ENCODE results near the gene ACAN. TPM values are rescaled to one million over a fixed set of nuclear protein-coding genes. Genes with fewer than 3 reads are reported as not detected.

Gene ACAN
- total RNA-seq, 1 experiment from 2014 or later = not detected

- Histone ChIP-seq H3K4me3 (ENCODE audit: low read depth, low read length, poor library complexity, severe bottlenecking) (peak overlapping the region; percentile 4), H3K4me1 (ENCODE audit: insufficient read depth, low read length, poor library complexity, severe bottlenecking) (no peaks in the 10 kb centered on the region), H3K36me3 (ENCODE audit: insufficient read depth, low read length, poor library complexity, severe bottlenecking) (no peaks in the 10 kb centered on the region), H3K9me3 (ENCODE audit: low read depth, low read length, poor library complexity, severe bottlenecking) (no peaks in the 10 kb centered on the region), H3K27me3 (replicated peaks; ENCODE audit: insufficient read depth, low read depth, low read length, poor library complexity) (peaks cover 32% of the 10 kb centered on the region), H3K27ac (ENCODE audit: low read depth, low read length, poor library complexity, severe bottlenecking) (no peak overlapping the region)
- DNase-seq (ENCODE audit: low spot score) = no peak
- intact Hi-C loops (cut with micrococcal nuclease; ENCODE audit: unreplicated experiment) = no loop called here
- CTCF ChIA-PET = interaction anchor here (1.0 kb wide), 1 partner anchor 9 kb away, joined by 3 read pairs; no protein-coding TSS in a partner anchor
- BruUV-seq (replicated peaks) = no TSS peak
- POLR2A ChIA-PET (ENCODE audit: low non-redundant PET) = no interaction called here
- TF ChIP-seq CTCF (conservative IDR thresholded peaks at IDR 0.05; ENCODE audit: low read depth, low read length) (no peak), EZH2 (IDR thresholded peaks at IDR 0.05; ENCODE audit: borderline replicate concordance, low read depth, low read length, poor library complexity, severe bottlenecking) (no peak)
Measured at GRCh38 chr15:88874275-88874674, 71.0 kb downstream of the ACAN start.

- Histone ChIP-seq H3K4me3 (ENCODE audit: low read depth, low read length, poor library complexity, severe bottlenecking) (peak overlapping the region; percentile 4), H3K9me3 (ENCODE audit: low read depth, low read length, poor library complexity, severe bottlenecking) (no peaks in the 10 kb centered on the region), H3K27ac (ENCODE audit: low read depth, low read length, poor library complexity, severe bottlenecking) (no peak overlapping the region), H3K36me3 (ENCODE audit: insufficient read depth, low read length, poor library complexity, severe bottlenecking) (no peaks in the 10 kb centered on the region), H3K4me1 (ENCODE audit: insufficient read depth, low read length, poor library complexity, severe bottlenecking) (no peaks in the 10 kb centered on the region), H3K27me3 (replicated peaks; ENCODE audit: insufficient read depth, low read depth, low read length, poor library complexity) (peaks cover 32% of the 10 kb centered on the region)
- TF ChIP-seq EZH2 (IDR thresholded peaks at IDR 0.05; ENCODE audit: borderline replicate concordance, low read depth, low read length, poor library complexity, severe bottlenecking) = no peak
- no peak for TF ChIP-seq CTCF (conservative IDR thresholded peaks at IDR 0.05; ENCODE audit: low read depth, low read length)
- DNase-seq (ENCODE audit: low spot score) = no peak
- intact Hi-C loops (cut with micrococcal nuclease; ENCODE audit: unreplicated experiment) = no loop called here
- CTCF ChIA-PET = interaction anchor here (1.0 kb wide), 1 partner anchor 8 kb away, joined by 3 read pairs; no protein-coding TSS in a partner anchor
- POLR2A ChIA-PET (ENCODE audit: low non-redundant PET) = no interaction called here
- BruUV-seq (replicated peaks) = no TSS peak
Measured at GRCh38 chr15:88874684-88875083, 71.4 kb downstream of the ACAN start.

GRCh38 chr15:88876573-88876972, 73.3 kb downstream of the ACAN start:
- Histone ChIP-seq H3K27me3 (replicated peaks; ENCODE audit: insufficient read depth, low read depth, low read length, poor library complexity) (peaks cover 28% of the 10 kb centered on the region), H3K27ac (ENCODE audit: low read depth, low read length, poor library complexity, severe bottlenecking) (no peak overlapping the region), H3K4me3 (ENCODE audit: low read depth, low read length, poor library complexity, severe bottlenecking) (no peak overlapping the region), H3K9me3 (ENCODE audit: low read depth, low read length, poor library complexity, severe bottlenecking) (no peaks in the 10 kb centered on the region), H3K36me3 (ENCODE audit: insufficient read depth, low read length, poor library complexity, severe bottlenecking) (no peaks in the 10 kb centered on the region), H3K4me1 (ENCODE audit: insufficient read depth, low read length, poor library complexity, severe bottlenecking) (no peaks in the 10 kb centered on the region)
- ChIA-PET CTCF (interaction anchor here (0.7 kb wide), 1 partner anchor 205 kb away, joined by 7 read pairs; no protein-coding TSS in a partner anchor), POLR2A (ENCODE audit: low non-redundant PET) (no interaction called here)
- BruUV-seq (replicated peaks) = no TSS peak
- TF ChIP-seq EZH2 (IDR thresholded peaks at IDR 0.05; ENCODE audit: borderline replicate concordance, low read depth, low read length, poor library complexity, severe bottlenecking) (no peak), CTCF (conservative IDR thresholded peaks at IDR 0.05; ENCODE audit: low read depth, low read length) (no peak)
- intact Hi-C loops (cut with micrococcal nuclease; ENCODE audit: unreplicated experiment) = no loop called here
- no peak for DNase-seq (ENCODE audit: low spot score)
